ENCODE data around the gene CCDC39. TPM values are rescaled to one million over a fixed set of nuclear protein-coding genes. Genes with fewer than 3 reads are reported as not detected.
A peak's percentile ranks its signal among the peaks of the same experiment; 100 is the strongest.

The CCDC39 gene
- total and polyA plus RNA-seq, 9 of the 15 experiments (the other 6 are each of a cell fraction or from before 2014, with no cell fraction given), result not detected

DNA sequence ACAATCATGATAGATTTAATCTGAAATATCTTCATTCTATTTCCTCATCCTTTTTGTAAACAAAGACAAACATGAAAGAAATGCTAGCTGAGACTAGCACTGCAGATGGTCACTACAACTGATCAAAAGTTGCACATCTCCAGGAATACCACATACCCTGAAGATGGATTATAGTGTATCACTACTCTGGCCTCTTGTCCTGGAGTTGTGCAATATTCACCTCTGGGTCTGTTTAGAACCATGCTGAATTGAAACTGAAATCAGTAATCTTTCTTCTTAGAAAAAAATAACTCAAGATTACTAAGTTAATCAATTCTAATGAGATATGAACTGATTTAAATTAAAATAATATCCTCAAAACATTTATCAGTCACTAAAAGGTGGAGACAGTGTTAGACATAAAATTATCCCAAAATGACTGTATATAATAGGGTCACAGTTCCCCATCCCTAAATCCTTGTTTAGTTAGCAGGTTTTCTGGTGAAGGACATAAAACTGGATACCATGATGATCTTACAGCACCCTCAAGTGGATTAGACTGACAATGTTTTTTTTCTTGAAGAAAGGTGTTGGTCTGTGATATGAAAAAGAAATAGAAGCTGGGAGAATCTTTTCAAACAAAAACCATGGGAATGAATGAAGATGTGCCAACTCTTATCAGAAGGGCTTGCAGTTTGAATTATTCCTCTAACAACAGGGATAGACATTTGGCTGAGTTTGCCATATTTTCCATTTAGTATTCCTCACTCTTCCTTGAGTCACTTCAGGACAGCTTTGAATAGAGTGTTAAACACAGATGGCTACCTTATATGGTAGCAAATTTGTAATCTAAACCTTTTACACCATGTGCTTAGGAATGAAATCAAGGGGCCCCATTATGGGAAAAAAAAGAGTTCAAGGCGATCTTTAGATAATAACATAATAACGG lies 84.4 kb downstream of the CCDC39 start (continued):
- no peak for TF ChIP-seq ZNF318 (IDR thresholded peaks at IDR 0.05; ENCODE audit: borderline replicate concordance in 1 of 2, low read depth in 1 of 2)
- TF ChIP-seq, protein P1, sequence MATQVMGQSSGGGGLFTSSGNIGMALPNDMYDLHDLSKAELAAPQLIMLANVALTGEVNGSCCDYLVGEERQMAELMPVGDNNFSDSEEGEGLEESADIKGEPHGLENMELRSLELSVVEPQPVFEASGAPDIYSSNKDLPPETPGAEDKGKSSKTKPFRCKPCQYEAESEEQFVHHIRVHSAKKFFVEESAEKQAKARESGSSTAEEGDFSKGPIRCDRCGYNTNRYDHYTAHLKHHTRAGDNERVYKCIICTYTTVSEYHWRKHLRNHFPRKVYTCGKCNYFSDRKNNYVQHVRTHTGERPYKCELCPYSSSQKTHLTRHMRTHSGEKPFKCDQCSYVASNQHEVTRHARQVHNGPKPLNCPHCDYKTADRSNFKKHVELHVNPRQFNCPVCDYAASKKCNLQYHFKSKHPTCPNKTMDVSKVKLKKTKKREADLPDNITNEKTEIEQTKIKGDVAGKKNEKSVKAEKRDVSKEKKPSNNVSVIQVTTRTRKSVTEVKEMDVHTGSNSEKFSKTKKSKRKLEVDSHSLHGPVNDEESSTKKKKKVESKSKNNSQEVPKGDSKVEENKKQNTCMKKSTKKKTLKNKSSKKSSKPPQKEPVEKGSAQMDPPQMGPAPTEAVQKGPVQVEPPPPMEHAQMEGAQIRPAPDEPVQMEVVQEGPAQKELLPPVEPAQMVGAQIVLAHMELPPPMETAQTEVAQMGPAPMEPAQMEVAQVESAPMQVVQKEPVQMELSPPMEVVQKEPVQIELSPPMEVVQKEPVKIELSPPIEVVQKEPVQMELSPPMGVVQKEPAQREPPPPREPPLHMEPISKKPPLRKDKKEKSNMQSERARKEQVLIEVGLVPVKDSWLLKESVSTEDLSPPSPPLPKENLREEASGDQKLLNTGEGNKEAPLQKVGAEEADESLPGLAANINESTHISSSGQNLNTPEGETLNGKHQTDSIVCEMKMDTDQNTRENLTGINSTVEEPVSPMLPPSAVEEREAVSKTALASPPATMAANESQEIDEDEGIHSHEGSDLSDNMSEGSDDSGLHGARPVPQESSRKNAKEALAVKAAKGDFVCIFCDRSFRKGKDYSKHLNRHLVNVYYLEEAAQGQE (IDR thresholded peaks at IDR 0.05; ENCODE audit: borderline replicate concordance), result 0 out of 2 replicates have a peak, but pooled peaks have one; percentile 17
- TF ChIP-seq, protein P1 (CRISPR knock-in tag; IDR thresholded peaks at IDR 0.05; ENCODE audit: low read depth), result no peak

Measured in K562 (cell line).